IPS DF 19.7 (cell line): ENCODE data around the gene CEP120.
"Not testable (repeated sequence)": the region's sequence is repeated elsewhere in the genome, so short reads cannot be mapped to it uniquely, and the experiment has no call there.

Experiments
- DNase-seq: peaks from one replicate; pipeline ENCODE4 v3.0.0-alpha.2; 2013; ENCODE audit warnings: low read depth, low spot score

CEP120 gene

DNA sequence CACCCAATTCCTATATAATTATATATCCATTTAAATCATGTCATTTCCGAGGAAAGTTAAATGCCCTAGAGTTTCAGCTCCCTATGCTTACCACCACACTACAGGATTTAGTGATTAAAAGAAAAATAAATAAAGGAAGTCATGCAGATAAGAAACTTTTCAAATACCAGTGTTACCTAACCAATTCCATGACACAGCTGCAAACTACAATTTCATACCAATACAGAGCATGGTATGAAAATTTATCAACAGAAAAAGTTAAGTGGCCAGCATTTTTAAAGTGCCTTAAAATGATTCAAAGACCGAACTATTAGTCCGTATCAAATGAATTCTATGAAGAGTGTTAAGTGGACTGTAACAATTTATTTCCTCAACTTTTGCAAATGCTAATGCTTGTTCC is 35.9 kb downstream of the CEP120 start:
- no peak for DNase-seq

- DNase-seq = no peak
Observed at GRCh38 chr5:123382252-123382651, 41.0 kb downstream of the CEP120 start.

DNA sequence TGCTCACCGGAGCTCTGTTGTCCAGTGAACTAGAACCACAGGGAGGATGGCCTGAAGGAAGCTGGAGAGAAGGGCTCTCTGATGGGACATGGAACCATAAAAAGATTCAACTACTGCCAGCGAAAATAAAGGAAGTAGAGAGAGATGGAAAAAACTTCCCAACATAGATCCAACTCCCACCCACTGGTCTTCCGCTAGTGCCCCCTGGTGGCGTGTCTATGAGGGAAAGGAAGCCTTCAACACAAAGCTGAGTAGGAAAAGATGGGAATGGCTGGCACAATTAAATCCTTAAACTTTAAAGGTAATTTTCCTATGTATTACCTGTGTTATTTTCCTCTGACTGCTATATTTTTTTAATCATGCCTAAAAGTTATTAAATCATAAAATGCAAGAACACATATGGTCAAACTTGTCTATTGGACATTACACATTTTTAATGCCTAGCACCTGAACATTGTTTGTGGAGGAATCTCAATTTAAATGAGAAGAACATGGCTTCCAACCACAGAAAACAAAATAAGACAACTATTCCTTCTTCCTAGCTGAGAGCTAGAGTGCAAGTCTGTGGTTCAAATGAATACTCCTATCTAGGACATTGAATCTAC is 51.5 kb downstream of the CEP120 start:
- no peak for DNase-seq

DNA sequence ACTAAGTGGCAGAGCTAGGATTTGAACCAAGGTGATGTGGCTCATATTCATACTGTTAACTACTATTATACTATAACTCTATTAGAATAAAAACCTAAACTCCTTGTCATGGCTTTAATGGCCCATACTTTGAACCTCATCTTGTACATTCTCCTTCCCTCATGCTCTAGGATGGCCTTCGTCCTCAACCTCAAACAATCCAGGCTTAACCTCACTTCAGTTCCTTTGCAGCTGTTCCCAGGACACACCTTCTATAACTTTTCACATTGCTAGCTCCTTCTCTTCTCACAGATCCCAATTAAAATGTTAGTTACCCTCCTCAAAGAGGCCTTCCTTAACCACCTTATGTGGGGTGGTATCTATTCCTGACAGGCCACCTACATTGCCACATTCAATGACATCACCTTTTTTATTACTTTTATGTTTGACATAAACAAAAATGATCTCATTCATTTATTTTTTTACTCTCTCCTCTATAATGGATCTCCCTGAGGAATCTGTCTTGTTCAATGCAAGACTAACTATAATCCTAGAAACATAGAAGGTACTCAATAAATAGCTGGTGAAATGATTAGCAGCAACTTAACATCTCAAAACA is 53.7 kb downstream of the CEP120 start:
- DNase-seq = no peak

GRCh38 chr5:123367739-123368138 is 55.5 kb downstream of the CEP120 start:
- DNase-seq = no peak

- no peak for DNase-seq
Observed at GRCh38 chr5:123365156-123365555, 58.0 kb downstream of the CEP120 start.

GRCh38 chr5:123364441-123365155 is 58.6 kb downstream of the CEP120 start:
- DNase-seq = no peak

- no peak for DNase-seq
Observed at GRCh38 chr5:123360910-123361309, 62.3 kb downstream of the CEP120 start.

GRCh38 chr5:123360201-123360571 is 63.0 kb downstream of the CEP120 start:
- no peak for DNase-seq

- DNase-seq = no peak
Observed at GRCh38 chr5:123359454-123360200, 63.6 kb downstream of the CEP120 start.

DNA sequence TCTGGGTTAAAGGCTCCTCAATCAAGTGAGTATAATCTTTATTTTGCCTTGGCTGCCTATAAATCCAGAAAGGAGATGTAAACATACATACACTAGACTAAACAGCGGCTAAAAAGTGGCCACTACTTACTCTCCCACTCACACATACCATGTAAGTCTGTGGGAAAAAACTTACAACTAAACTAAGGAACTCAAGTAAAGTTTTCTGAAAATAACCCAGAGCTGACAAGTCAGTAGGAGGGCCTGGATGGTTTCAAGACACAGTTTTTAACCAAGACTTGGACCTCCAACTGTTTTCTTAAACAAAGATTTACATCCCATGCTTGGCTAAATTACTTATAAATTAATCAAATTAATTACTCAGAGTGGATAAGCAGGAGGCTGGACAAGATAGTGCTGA is 64.5 kb downstream of the CEP120 start:
- DNase-seq = no peak

- no peak for DNase-seq
Observed at GRCh38 chr5:123358304-123358703, 64.9 kb downstream of the CEP120 start.

- no peak for DNase-seq
Observed at GRCh38 chr5:123351820-123352219, 71.4 kb downstream of the CEP120 start.

- no peak for DNase-seq
Observed at GRCh38 chr5:123351240-123351639, 72.0 kb downstream of the CEP120 start.

GRCh38 chr5:123350742-123351141 is 72.5 kb downstream of the CEP120 start:
- DNase-seq = no peak

- DNase-seq = no peak
Observed at GRCh38 chr5:123344816-123345426, 78.3 kb downstream of the CEP120 start.

DNA sequence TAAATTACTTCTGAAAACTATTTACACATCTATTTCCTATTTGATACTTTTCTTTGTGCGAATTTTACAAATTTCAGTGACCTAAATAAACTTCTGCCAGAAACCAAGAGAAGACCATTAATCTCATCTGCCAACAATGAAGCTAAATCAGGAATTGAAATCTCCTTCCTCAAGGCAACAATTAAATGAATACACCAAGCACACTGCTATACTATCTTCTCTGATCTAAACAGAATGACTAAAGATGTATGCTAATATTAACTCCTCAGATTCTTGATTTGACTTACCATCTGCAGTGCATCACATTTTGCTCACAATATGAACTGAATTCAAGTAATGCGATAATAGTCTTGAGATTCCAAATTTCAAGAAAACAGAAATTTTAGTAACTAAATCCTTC is 82.3 kb downstream of the CEP120 start:
- DNase-seq = no peak

DNA sequence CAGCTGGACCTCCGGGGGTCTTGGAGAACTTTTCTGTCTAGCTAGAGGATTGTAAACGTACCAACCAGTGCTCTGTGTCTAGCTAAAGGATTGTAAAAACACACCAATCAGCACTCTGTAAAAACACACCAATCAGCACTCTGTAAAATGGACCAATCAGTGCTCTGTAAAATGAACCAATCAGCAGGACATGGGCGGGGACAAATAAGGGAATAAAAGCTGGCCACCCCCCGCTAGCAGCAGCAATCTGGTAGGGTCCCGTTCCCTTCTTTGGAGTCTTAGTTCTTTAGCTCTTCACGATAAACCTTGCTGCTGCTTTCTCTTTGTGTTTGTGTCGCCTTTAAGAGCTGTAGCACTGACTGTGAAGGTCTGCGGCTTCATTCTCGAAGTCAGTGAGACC is 114.8 kb downstream of the CEP120 start:
- DNase-seq = not testable (repeated sequence)

DNA sequence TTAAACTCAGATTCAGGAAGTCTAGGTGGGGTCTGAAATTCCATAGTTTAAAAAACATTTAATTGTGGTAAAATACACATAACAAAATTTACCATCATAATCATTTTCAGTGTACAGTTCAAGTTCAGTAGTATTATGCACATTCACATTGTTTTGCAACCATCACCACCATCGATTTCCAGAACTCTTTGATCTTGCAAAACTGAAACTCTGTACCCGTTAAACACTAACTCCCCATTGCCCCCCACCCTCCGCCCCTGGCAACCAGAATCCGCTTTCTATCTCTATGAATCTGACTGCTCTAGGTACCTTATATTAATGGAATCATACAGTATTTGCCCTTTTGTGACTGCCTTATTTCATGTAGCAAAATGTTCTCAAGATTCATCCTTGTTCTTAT is 117.5 kb downstream of the CEP120 start:
- no peak for DNase-seq

DNA sequence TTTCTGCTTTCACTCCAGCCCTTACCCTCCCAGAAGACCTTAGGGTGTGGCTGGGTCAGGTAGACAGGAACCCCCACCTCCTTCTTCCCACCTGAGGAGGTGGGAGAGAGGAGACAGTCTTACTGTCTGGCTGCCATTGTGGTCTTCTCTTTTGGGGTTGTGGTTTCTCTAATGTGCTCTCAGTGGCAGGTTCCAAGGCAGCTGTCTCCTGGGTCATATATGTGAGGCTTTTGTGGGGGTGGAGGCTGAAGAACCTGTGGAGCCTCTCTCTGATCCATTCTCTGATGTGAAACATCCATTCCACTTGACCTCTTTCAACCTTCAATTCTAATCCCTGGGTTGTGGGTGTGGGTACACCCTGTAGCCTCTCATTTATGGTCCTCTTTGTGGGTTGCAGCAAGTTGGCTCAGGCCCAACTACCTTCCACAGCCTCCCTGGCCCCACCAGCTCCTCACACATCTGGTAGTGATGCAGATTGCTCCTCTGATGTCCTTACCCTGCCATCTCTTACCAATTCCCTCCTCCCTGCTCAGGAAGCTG is 118.4 kb downstream of the CEP120 start:
- DNase-seq = no peak

GRCh38 chr5:123303802-123304201 is 119.4 kb downstream of the CEP120 start:
- DNase-seq = no peak

GRCh38 chr5:123300266-123300665 is 122.9 kb downstream of the CEP120 start:
- no peak for DNase-seq
